Panc1 (cell line): ENCODE results near the gene ZBTB40. TPM values are rescaled to one million over a fixed set of nuclear protein-coding genes. Genes with fewer than 3 reads are reported as not detected.

ENCODE experiments used
- ATAC-seq: fragments of 200-7000 bp; cut with Tn5 transposase; 2 replicates; pipeline ENCODE4 v1.9.1; 2020; ENCODE audit warnings: mild to moderate bottlenecking, moderate library complexity
- BruUV-seq: library from RNA; stranded (reverse); fragments of 400-500 nt; replicated peaks from 2 replicates; lab custom pipeline; 2021; lab: Mats Ljungman, UMichigan
- CTCF ChIA-PET: fragments of 300-600 bp; sonication (Branson Sonifier 250); formaldehyde crosslinking; loops from one replicate; lab custom pipeline; 2022; ENCODE audit warnings: antibody characterized with exemption; lab: Charles Lee
- POLR2A ChIA-PET: fragments of 300-600 bp; sonication (Branson Sonifier 250); formaldehyde crosslinking; loops from one replicate; lab custom pipeline; 2022; ENCODE audit warnings: antibody characterized with exemption; lab: Charles Lee
- DNase-seq: peaks from one replicate; pipeline ENCODE4 v3.0.0-alpha.2; 2010; ENCODE audit warnings: low read depth, low spot score
- H3K27ac ChIP-seq: 2 replicates; pipeline ENCODE4 v1.5.1; 2011; ENCODE audit warnings: mild to moderate bottlenecking, low read length, inconsistent platforms
- H3K27me3 ChIP-seq: fragments of 200-500 bp; sonication (Bioruptor generic); 2 replicates; pipeline ENCODE4 v1.6.0; 2014; ENCODE audit warnings: low read length, inconsistent platforms; ENCODE audit not compliant: control insufficient read depth, insufficient read depth
- H3K36me3 ChIP-seq: fragments of 200-500 bp; sonication (Bioruptor generic); 2 replicates; pipeline ENCODE4 v1.5.1; 2014; ENCODE audit warnings: inconsistent platforms, mild to moderate bottlenecking, low read length, moderate library complexity; ENCODE audit not compliant: control insufficient read depth, insufficient read depth
- H3K4me1 ChIP-seq: 2 replicates; pipeline ENCODE4 v1.5.1; 2011; ENCODE audit warnings: inconsistent platforms, mild to moderate bottlenecking, low read length, moderate library complexity; ENCODE audit not compliant: control insufficient read depth, insufficient read depth
- H3K4me3 ChIP-seq, 2 experiments: 2 replicates each; pipeline ENCODE4 v1.5.1; 2011 to 2012; ENCODE audit warnings: low read depth in 2 of 2, low read length in 2 of 2, mild to moderate bottlenecking in 2 of 2, inconsistent platforms in 1 of 2, moderate library complexity in 1 of 2
- H3K9me3 ChIP-seq: fragments of 200-500 bp; sonication (Bioruptor generic); 2 replicates; pipeline ENCODE4 v1.5.1; 2014; ENCODE audit warnings: low read depth, mild to moderate bottlenecking, inconsistent platforms, low read length, moderate library complexity; ENCODE audit not compliant: control insufficient read depth, insufficient read depth
- CTCF ChIP-seq: fragments of 450-650 bp; IDR thresholded peaks from 2 replicates; pipeline ENCODE4 v1.5.1; 2017; ENCODE audit warnings: mild to moderate bottlenecking
- POLR2AphosphoS5 ChIP-seq: IDR thresholded peaks from 2 replicates; pipeline ENCODE4 v1.6.1; 2012; ENCODE audit warnings: mild to moderate bottlenecking, low read depth, low read length, moderate library complexity
- SIN3A ChIP-seq: IDR thresholded peaks from 2 replicates; pipeline ENCODE4 v1.6.1; 2012; ENCODE audit warnings: low read depth, mild to moderate bottlenecking, low read length, moderate library complexity, borderline replicate concordance; ENCODE audit not compliant: insufficient read depth
- TCF7L2 ChIP-seq: IDR thresholded peaks from 2 replicates; pipeline ENCODE4 v1.6.1; 2011; ENCODE audit warnings: mild to moderate bottlenecking, low read depth, low read length, inconsistent platforms
- in situ Hi-C: cut with HindIII; loops from 2 replicates; pipeline ENCODE4 v1.10.0; 2016; ENCODE audit warnings: low sequenced_read_pairs, low pct_unique_long_range_greater_than_20kb
- intact Hi-C: fragments of 100-400 bp; cut with micrococcal nuclease; formaldehyde crosslinking; loops from one replicate; pipeline ENCODE4 v1.10.0; 2022; ENCODE audit not compliant: unreplicated experiment
- total RNA-seq: library from RNA; stranded (reverse); gene quantifications from one replicate; pipeline ENCODE4 v1.2.1, GENCODE V29; 2021; ENCODE audit not compliant: unreplicated experiment
- TF ChIP-seq, protein P1 (sequence below), 2 experiments: IDR thresholded peaks; 2 replicates each; pipeline ENCODE4 v1.6.1; 2011 to 2012; ENCODE audit warnings: low read depth in 2 of 2, control low read depth in 1 of 2, low read length in 1 of 2, mild to moderate bottlenecking in 1 of 2, moderate library complexity in 1 of 2; ENCODE audit not compliant: insufficient read depth in 1 of 2

ZBTB40 gene
- total RNA-seq, 1 experiment from 2014 or later: 24.3 TPM

GRCh38 chr1:22490309-22490708, 38.7 kb downstream of the ZBTB40 start:
- BruUV-seq: no TSS peak
- no peak for ATAC-seq
- no peak overlapping the region for H3K27ac ChIP-seq
- in situ Hi-C loops: no loop called here
- DNase-seq: no peak
- intact Hi-C loops: no loop called here
- no peak overlapping the region for H3K4me3 ChIP-seq
- POLR2A ChIA-PET: no interaction called here
- H3K27me3 ChIP-seq: no peaks in the 10 kb centered on the region
- TF ChIP-seq CTCF (no peak), POLR2AphosphoS5 (no peak)
- TF ChIP-seq, protein P1, sequence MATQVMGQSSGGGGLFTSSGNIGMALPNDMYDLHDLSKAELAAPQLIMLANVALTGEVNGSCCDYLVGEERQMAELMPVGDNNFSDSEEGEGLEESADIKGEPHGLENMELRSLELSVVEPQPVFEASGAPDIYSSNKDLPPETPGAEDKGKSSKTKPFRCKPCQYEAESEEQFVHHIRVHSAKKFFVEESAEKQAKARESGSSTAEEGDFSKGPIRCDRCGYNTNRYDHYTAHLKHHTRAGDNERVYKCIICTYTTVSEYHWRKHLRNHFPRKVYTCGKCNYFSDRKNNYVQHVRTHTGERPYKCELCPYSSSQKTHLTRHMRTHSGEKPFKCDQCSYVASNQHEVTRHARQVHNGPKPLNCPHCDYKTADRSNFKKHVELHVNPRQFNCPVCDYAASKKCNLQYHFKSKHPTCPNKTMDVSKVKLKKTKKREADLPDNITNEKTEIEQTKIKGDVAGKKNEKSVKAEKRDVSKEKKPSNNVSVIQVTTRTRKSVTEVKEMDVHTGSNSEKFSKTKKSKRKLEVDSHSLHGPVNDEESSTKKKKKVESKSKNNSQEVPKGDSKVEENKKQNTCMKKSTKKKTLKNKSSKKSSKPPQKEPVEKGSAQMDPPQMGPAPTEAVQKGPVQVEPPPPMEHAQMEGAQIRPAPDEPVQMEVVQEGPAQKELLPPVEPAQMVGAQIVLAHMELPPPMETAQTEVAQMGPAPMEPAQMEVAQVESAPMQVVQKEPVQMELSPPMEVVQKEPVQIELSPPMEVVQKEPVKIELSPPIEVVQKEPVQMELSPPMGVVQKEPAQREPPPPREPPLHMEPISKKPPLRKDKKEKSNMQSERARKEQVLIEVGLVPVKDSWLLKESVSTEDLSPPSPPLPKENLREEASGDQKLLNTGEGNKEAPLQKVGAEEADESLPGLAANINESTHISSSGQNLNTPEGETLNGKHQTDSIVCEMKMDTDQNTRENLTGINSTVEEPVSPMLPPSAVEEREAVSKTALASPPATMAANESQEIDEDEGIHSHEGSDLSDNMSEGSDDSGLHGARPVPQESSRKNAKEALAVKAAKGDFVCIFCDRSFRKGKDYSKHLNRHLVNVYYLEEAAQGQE (IDR thresholded peaks at IDR 0.05; ENCODE audit: insufficient read depth in 1 of 2, low read depth in 2 of 2, low read length in 1 of 2): no peak
- no peaks in the 10 kb centered on the region for H3K4me1 ChIP-seq
- CTCF ChIA-PET: no interaction called here
- H3K9me3 ChIP-seq: no peaks in the 10 kb centered on the region
- no peaks in the 10 kb centered on the region for H3K36me3 ChIP-seq

DNA sequence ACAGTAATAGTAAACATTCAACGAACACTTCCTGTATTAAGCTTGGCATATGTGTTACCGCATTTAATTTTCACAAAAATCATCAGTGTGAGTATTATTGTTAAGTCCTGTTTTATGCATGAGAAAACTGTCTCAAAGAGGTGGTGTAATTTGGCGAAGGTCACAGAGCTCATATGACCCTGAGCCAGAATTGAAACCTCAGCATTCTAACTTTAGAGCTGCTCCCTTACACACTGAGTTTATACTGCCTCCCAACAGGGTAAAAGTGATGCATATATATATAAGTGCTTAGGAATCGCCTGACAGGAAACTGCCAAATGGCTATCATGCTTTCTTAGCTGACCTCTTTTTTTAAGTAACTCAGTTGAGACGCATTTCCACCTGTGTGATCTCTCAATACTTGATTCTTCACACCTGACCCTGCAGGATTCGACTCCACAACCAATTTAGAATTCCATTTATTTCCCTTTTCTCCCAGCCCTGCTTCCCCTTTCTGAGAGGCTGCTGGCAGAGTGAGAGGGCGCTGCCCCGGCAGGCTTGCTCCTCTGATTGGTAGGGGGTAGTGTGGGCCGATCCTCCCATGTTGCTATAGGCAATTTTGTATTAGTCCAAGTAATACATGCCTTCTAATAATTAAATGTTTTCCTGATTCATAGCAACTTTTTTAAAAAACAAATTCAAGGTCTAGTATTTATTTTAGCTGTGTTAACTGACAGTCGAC, 40.5 kb downstream of the ZBTB40 start:
- no TSS peak for BruUV-seq
- intact Hi-C loops: no loop called here
- H3K9me3 ChIP-seq: no peaks in the 10 kb centered on the region
- no peaks in the 10 kb centered on the region for H3K36me3 ChIP-seq
- in situ Hi-C loops: no loop called here
- ChIA-PET POLR2A (no interaction called here), CTCF (no interaction called here)
- no peak overlapping the region for H3K4me3 ChIP-seq
- H3K4me1 ChIP-seq: no peaks in the 10 kb centered on the region
- ATAC-seq: no peak
- TF ChIP-seq, protein P1 (IDR thresholded peaks at IDR 0.05; ENCODE audit: insufficient read depth in 1 of 2, low read depth in 2 of 2, low read length in 1 of 2): no peak
- TF ChIP-seq TCF7L2 (no peak), POLR2AphosphoS5 (no peak), SIN3A (no peak), CTCF (no peak)
- no peaks in the 10 kb centered on the region for H3K27me3 ChIP-seq
- no peak overlapping the region for H3K27ac ChIP-seq
- DNase-seq: no peak
